ENCODE data around the gene PLLP.

The PLLP gene

DNA sequence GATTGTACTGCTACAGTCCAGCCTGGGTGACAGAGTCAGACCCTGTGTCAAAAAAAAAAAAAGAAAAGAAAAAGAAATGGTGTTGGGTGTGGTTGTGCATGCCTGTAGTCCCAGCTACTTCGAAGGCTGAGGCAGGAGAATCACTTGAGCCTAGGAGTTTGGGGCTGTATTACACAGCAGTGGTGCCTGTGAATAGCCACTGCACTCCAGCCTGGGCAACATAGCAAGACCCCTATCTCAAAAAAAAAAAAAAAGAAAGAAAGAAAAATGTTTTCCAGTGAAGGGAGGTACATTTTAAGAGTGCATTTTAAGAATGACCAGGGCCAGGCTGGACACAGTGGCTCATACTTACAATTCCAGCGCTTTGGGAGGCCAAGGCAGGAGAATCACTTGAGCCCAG, 33.1 kb downstream of the PLLP start:
- Mint-ChIP-seq H3K36me3 (ENCODE audit: insufficient read depth) (peaks cover 73% of the 10 kb centered on the region), H3K4me3 (no peak overlapping the region), H3K27me3 (no peaks in the 10 kb centered on the region), H3K27ac (peak overlapping the region in 1 of 2 donors; percentile 79), H3K4me1 (ENCODE audit: low read depth in 2 of 2) (peaks cover 0 to 3% of the 10 kb centered on the region in 2 donors), H3K9me3 (no peaks in the 10 kb centered on the region)
- no peak for DNase-seq
- no peak for ATAC-seq (replicated peaks)

DNA sequence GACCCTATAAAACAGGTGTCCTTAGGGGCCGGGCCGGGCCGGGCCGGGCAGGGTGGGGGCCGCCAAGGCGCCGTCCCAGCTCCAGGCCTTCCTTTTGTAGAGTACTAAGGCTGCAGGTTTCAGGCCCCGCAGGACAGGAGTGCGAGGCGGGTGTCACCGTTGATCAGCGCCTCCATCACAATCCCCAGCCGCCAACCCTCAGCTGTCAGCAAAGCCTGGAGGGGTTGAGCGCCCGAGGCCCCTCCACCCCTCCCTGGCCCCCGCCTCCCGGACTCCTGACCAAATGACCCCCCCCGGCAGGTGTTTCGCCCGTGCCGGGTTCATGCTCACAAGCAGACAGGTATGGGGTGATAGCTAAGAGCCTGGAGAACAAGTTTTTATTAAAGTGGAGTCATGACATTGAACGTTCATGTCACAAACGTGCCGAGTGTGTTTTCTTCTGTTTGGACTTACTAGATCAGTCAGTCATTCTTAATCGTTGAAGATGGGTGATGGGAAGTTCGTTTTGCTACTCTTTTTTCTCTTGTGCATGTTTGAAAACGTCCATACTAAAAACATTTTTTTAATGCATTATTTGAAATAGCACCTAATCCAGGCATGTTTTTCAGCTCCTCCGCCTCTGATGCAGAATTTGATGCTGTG, 38.9 kb downstream of the PLLP start:
- H3K4me1 Mint-ChIP-seq (ENCODE audit: low read depth in 2 of 2), result peaks cover 13 to 14% of the 10 kb centered on the region in 2 donors
- H3K27me3 Mint-ChIP-seq, result no peaks in the 10 kb centered on the region
- peaks cover 34% of the 10 kb centered on the region for H3K36me3 Mint-ChIP-seq (ENCODE audit: insufficient read depth)
- no peaks in the 10 kb centered on the region for H3K9me3 Mint-ChIP-seq
- ATAC-seq (replicated peaks) (peak; percentile 11), DNase-seq (no peak)
- H3K27ac Mint-ChIP-seq, result peak overlapping the region; percentile 90 to 95
- peak overlapping the region; percentile 90 to 92 for H3K4me3 Mint-ChIP-seq

DNA sequence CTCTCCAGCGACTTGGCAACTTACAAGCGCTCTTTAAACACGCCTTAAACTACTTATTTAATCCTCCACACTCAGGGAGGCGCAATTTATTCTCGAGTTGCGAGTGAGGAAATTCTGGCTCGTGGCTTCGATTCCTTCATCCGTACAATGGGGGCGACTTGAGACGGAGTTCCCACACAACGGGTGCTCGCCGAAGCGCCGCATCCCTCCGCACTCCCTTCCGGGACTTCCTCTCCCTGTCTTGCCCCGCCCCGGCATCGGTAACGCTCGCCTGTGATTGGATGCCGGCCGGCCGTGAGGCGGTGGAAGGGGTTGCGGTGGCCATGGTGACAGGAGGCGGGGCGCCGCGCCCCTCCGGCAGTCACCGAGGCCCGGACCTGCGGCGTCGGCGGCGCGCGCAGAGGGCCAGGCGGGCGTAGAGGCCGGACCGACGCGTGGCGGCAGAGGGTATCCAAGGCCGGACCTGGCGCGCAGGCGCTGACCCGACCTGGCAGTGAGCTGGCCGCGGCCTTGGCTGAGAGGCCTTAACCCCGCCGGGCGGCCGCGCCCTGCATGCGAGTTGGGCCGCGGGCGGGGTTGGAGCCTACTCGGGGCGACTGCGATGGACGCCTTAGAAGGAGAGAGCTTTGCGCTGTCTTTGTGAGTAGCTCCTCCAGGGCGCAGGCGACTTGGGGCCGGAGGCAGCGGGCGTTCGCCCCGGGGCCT, 39.6 kb downstream of the PLLP start, which contains the start of gene ARL2BP:
Gene ARL2BP, plus strand, starts transcription at position 493 of the 705 bp plus-strand sequence. Its CDS starts 109 bp downstream, at position 602.
- peaks cover 13 to 14% of the 10 kb centered on the region in 2 donors for H3K4me1 Mint-ChIP-seq (ENCODE audit: low read depth in 2 of 2)
- H3K27ac Mint-ChIP-seq, result peak within 1 kb of the TSS; percentile 90 to 95
- H3K9me3 Mint-ChIP-seq, result no peaks in the 10 kb centered on the region
- DNase-seq, result peak; percentile 94 to 96 (median 96)
- H3K27me3 Mint-ChIP-seq, result no peaks in the 10 kb centered on the region
- peaks cover 30% of the 10 kb centered on the region for H3K36me3 Mint-ChIP-seq (ENCODE audit: insufficient read depth)
- peak; percentile 94 for ATAC-seq (replicated peaks)
- H3K4me3 Mint-ChIP-seq, result peak within 1 kb of the TSS; percentile 90 to 92

DNA sequence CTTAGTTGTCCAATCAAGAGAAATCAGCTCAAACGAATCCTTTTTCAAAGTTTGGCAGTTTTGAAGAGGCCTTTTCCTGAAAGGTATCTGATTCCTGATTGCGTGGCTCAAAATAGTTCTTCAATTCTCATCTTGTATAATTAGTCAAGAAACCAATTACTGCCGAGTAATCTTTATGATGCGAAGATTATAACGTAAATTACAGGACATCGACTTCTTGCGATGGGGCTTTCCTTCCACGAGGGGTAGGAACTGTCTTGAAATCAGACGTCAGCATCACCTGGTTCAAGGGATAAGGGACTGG, 40.1 kb downstream of the PLLP start:
- Mint-ChIP-seq H3K4me3 (peak overlapping the region; percentile 90 to 92), H3K9me3 (no peaks in the 10 kb centered on the region), H3K27ac (peak overlapping the region; percentile 90 to 95), H3K36me3 (ENCODE audit: insufficient read depth) (peaks cover 27% of the 10 kb centered on the region), H3K27me3 (no peaks in the 10 kb centered on the region), H3K4me1 (ENCODE audit: low read depth in 2 of 2) (peaks cover 13 to 14% of the 10 kb centered on the region in 2 donors)
- DNase-seq (no peak), ATAC-seq (replicated peaks) (peak; percentile 56)

DNA sequence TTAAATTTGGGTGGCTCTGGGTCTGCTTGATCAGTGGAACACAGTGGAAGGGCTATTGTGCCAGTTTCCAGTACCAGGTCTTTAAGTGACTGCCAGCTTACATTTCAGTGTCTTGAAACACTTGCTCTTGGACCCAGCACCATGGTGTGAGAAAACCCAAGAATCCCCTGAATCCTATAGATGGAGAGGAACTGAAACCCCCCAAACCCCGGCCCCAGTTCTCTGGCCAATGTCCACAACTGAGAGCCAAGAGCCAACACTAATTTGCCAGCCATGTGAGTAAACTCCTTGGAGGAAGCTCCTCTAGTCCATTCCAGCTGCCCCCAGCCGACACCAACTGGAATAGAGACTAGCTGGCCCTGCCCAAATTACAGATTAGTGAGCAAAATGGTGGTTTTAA, 41.8 kb downstream of the PLLP start:
- ATAC-seq (replicated peaks) (no peak), DNase-seq (no peak)
- H3K36me3 Mint-ChIP-seq (ENCODE audit: insufficient read depth), result peaks cover 17% of the 10 kb centered on the region
- H3K27me3 Mint-ChIP-seq, result no peaks in the 10 kb centered on the region
- no peak overlapping the region for H3K4me3 Mint-ChIP-seq
- H3K4me1 Mint-ChIP-seq (ENCODE audit: low read depth in 2 of 2), result peaks cover 13 to 14% of the 10 kb centered on the region in 2 donors
- no peak overlapping the region for H3K27ac Mint-ChIP-seq
- no peaks in the 10 kb centered on the region for H3K9me3 Mint-ChIP-seq

DNA sequence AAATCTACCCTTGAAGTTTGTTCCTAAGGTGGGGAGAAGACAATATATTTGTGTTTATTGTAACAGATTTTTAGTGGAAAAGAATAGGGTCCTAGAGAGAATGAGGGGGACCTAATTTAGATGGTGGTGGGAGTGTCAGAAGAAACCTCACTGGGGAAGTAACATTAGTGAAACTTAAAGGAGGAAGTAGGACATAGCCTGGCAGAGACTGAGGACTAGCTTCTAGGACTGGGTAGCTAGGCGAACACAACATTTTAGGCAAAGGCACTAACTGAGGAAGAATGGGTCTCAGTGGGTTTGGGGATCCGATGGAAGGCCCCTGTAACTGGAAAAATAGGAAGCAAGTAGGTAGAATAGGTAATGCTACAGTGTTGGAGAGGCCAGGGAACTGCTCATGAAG, 43.6 kb downstream of the PLLP start:
- no peak for ATAC-seq (replicated peaks)
- no peak for DNase-seq
- Mint-ChIP-seq H3K4me3 (no peak overlapping the region), H3K36me3 (ENCODE audit: insufficient read depth) (peaks cover 18% of the 10 kb centered on the region), H3K4me1 (ENCODE audit: low read depth in 2 of 2) (peaks cover 10% of the 10 kb centered on the region in 2 donors), H3K27me3 (no peaks in the 10 kb centered on the region), H3K9me3 (no peaks in the 10 kb centered on the region), H3K27ac (peak overlapping the region in 1 of 2 donors; percentile 6)

DNA sequence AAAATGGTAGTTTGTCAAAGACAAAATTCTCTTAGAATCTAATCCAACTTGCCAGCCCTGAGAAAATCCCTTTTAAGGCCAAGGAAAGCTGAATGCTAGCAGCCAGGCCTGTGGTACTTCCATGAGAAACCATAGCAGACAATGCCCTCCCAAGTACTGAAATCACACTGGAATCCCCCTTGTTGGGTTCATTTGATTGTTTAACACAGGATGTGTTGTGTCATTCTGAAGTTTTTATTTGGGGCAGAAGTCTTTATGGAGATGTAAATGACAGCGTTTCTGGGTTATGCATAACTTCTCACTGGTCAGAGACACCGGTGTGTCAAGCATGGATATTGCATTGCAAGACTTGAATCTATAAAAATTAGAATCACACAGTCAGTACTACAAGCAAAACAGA, 45.4 kb downstream of the PLLP start:
- peak; percentile 19 for ATAC-seq (replicated peaks)
- Mint-ChIP-seq H3K27me3 (no peaks in the 10 kb centered on the region), H3K27ac (no peak overlapping the region), H3K4me3 (no peak overlapping the region), H3K4me1 (ENCODE audit: low read depth in 2 of 2) (peaks cover 0 to 2% of the 10 kb centered on the region in 2 donors), H3K36me3 (ENCODE audit: insufficient read depth) (peaks cover 15% of the 10 kb centered on the region), H3K9me3 (no peaks in the 10 kb centered on the region)
- no peak for DNase-seq

DNA sequence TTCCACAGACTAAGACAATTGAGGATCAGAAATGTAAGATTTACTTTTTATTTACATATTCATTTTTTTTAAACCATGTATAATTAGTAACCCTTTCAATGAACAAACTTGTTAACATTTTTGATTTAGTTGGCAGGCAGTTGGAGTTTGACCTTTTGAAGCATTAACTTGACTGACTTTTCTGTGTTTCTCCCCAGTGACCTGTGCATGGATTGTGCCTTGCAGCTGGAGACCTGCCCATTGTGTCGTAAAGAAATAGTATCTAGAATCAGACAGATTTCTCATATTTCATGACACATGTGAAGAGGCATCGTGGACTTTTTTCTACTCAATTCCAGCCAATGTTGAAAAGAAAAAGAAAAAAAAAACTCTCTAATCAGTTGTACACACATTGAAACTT, 45.8 kb downstream of the PLLP start:
- H3K27ac Mint-ChIP-seq, result no peak overlapping the region

DNA sequence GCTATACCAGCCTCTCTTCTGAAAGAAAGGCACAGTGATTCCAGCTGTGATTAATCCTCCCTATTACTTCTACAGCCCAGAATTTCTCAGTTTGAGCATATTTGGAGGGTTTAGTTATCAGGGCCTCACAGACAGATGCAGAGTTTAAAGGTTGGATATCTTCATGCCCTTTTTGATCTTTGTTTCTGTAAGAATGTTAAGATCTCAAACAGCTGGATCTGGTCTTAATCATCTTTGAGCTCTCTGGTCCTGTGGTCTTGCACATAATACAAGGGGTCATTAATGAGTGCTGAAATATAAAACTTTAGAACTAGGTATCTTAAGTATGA, 48.5 kb downstream of the PLLP start:
- Mint-ChIP-seq H3K4me3 (no peak overlapping the region), H3K27me3 (no peaks in the 10 kb centered on the region), H3K36me3 (ENCODE audit: insufficient read depth) (peaks cover 40% of the 10 kb centered on the region), H3K9me3 (no peaks in the 10 kb centered on the region), H3K27ac (no peak overlapping the region), H3K4me1 (ENCODE audit: low read depth in 2 of 2) (peaks cover 0 to 4% of the 10 kb centered on the region in 2 donors)
- DNase-seq (no peak), ATAC-seq (replicated peaks) (no peak)

More for the DNA sequence above, 45.8 kb downstream of the PLLP start:
- DNase-seq (no peak), ATAC-seq (replicated peaks) (no peak)
- H3K4me3 Mint-ChIP-seq, result no peak overlapping the region
- peaks cover 0 to 4% of the 10 kb centered on the region in 2 donors for H3K4me1 Mint-ChIP-seq (ENCODE audit: low read depth in 2 of 2)
- no peaks in the 10 kb centered on the region for H3K27me3 Mint-ChIP-seq
- H3K9me3 Mint-ChIP-seq, result no peaks in the 10 kb centered on the region
- H3K36me3 Mint-ChIP-seq (ENCODE audit: insufficient read depth), result peaks cover 18% of the 10 kb centered on the region

DNA sequence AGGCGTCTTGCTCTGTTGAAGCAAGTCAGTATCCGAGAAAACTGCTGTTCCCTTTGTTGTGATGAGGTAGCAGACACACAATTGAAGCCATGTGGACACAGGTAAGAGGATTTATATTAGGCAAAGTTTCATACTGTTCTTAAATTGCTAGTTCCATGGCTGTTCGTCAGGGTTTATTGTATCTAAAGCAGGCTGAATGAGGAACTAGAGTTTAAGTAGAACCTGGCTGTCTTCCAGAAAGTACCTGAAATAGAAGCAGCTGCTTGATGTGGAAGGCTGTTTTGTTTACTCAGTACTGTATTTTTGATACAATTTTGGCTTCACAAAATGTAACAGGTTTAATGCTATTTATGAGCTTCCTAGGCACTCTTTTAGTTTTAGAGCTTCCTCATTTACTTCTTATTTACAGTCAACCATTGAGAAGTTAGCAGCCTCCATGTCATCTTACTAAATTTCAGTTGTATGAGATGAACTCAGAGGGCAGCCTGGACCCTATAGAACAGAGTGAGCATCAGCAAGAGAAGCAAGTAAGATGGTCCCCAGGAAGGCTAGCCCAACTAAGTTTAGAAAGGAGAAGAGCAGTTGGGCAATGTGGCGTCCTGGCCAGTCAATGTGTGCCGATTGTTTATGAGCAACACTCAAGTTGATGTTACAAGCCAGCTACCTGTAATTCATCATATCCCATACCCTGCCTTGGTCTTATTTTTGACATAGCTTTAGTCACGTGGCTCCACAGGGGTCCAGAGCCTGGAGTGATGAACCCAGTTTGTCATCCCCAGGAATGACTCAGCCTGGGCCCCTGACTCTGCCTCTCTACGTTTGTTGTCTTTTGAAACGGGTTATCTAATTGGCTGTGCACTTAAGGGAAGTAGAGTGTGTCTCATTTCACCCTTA, 49.1 kb downstream of the PLLP start:
- ATAC-seq (replicated peaks), result no peak
- H3K27ac Mint-ChIP-seq, result peak overlapping the region in 1 of 2 donors; percentile 23
- H3K4me1 Mint-ChIP-seq (ENCODE audit: low read depth in 2 of 2), result peaks cover 0 to 4% of the 10 kb centered on the region in 2 donors

DNA sequence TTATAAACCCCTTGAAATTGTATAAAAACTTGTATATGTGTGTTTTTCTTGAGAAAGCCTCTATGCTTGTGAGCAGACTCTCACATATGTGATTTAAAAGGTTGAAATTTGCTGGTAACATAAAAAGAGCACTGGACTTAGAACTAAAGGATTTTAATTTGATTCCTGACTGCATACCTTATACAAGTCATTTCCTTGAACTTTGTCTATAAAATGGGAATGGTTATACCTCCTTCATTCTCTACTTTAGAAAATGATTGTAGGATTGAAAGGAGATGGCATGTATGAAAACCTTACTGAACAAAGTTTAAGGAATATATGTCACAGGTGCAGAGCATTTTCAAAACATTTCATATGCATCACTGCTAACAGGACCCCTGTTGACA, 49.8 kb downstream of the PLLP start:
- no peaks in the 10 kb centered on the region for H3K9me3 Mint-ChIP-seq
- peaks cover 53% of the 10 kb centered on the region for H3K36me3 Mint-ChIP-seq (ENCODE audit: insufficient read depth)
- no peaks in the 10 kb centered on the region for H3K27me3 Mint-ChIP-seq
- peaks cover 0 to 4% of the 10 kb centered on the region in 2 donors for H3K4me1 Mint-ChIP-seq (ENCODE audit: low read depth in 2 of 2)
- no peak overlapping the region for H3K4me3 Mint-ChIP-seq
- peak overlapping the region in 1 of 2 donors; percentile 70 for H3K27ac Mint-ChIP-seq
- DNase-seq (no peak), ATAC-seq (replicated peaks) (no peak)

More for the DNA sequence above, 49.1 kb downstream of the PLLP start:
- no peaks in the 10 kb centered on the region for H3K27me3 Mint-ChIP-seq
- peaks cover 47% of the 10 kb centered on the region for H3K36me3 Mint-ChIP-seq (ENCODE audit: insufficient read depth)
- no peak for DNase-seq
- H3K4me3 Mint-ChIP-seq, result no peak overlapping the region
- H3K9me3 Mint-ChIP-seq, result no peaks in the 10 kb centered on the region

DNA sequence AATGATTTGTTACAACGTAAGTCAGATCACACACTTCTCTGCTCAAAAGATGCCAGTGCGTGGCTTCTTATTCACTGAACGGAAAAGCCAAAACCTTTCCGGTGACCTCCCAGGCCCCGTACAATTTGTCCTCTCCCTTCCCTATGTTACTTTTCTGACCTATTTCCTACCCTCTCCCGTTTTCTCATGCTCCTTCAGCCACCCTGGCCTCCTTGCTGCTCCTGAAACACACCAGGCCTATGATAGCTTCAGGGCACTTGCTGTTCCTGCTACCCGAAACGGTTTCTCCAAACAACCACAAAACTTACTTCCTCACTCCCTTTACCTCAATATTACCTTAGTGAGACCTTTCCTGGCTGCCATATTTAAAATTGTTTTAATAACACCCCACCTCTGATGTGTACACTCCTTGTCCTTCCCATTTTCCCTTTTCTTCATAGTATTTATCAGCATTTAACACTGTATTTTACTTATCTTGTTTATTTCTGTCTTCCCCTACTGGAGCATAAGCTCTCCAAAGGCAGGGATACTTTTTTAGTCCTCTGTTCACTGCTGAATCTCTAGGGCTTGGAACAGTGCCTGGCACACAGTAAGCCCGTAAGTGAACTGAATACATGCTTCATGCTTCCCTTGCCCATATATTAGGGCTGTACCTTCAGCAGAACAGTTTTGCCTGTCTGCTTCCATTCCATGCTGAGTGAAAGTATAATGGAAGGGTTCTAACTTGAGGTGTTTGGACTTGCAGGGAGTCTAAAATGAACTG, 50.3 kb downstream of the PLLP start:
- H3K27ac Mint-ChIP-seq, result peak overlapping the region in 1 of 2 donors; percentile 70
- H3K36me3 Mint-ChIP-seq (ENCODE audit: insufficient read depth), result peaks cover 53% of the 10 kb centered on the region

DNA sequence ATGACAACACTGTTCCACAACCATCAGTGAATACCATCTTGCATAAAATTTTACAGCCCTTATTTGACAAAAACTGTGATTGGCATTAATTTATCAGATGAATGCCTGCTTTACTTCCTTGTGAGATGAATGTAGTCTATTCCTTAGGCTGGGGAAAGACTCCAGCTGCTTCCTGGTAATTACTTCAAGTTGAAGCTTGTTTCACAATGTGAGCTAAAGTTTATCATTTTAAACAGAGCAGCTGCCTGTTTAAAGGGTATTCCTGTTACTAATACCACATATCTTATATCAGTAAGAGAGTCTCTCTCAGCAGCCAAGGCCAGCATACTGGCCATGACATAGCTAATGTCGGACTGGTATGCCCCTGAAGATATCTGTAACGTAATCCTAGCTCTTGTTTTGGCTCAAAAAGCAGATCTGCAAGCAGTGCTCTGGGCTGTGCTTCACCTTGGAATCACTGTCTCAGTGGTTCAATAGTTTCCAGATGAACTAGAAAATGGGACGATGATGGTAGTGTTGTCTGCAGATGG, 52.6 kb downstream of the PLLP start:
- Mint-ChIP-seq H3K4me3 (no peak overlapping the region), H3K36me3 (ENCODE audit: insufficient read depth) (peaks cover 69% of the 10 kb centered on the region)
- ATAC-seq (replicated peaks), result no peak

More for the DNA sequence above, 50.3 kb downstream of the PLLP start:
- Mint-ChIP-seq H3K4me3 (no peak overlapping the region), H3K9me3 (no peaks in the 10 kb centered on the region), H3K27me3 (no peaks in the 10 kb centered on the region), H3K4me1 (ENCODE audit: low read depth in 2 of 2) (peaks cover 0 to 4% of the 10 kb centered on the region in 2 donors)
- no peak for ATAC-seq (replicated peaks)
- DNase-seq, result no peak

More for the DNA sequence above, 52.6 kb downstream of the PLLP start:
- Mint-ChIP-seq H3K27me3 (no peaks in the 10 kb centered on the region), H3K9me3 (no peaks in the 10 kb centered on the region), H3K27ac (no peak overlapping the region), H3K4me1 (ENCODE audit: low read depth in 2 of 2) (peaks cover 0 to 4% of the 10 kb centered on the region in 2 donors)
- DNase-seq, result no peak

Measured in effector memory CD8-positive, alpha-beta T cell (primary cell).